OCI-LY7 (cell line): ENCODE measurements around the gene PDZD7.

Experiments used
- EZH2phosphoT487 ChIP-seq: fragments of 200-600 bp; sonication (generic); IDR thresholded peaks from 2 replicates; pipeline ENCODE4 v1.6.1; 2018; ENCODE audit warnings: low read depth, borderline replicate concordance, mild to moderate bottlenecking, mixed run types, antibody characterized with exemption, low read length, moderate library complexity, mixed read lengths
- TF ChIP-seq, protein P1 (sequence below): fragments of 200-600 bp; sonication (generic); conservative IDR thresholded peaks from 2 replicates; pipeline ENCODE4 v1.5.1; 2014; ENCODE audit warnings: mild to moderate bottlenecking, antibody characterized with exemption, low read length, moderate library complexity, mixed read lengths

DNA sequence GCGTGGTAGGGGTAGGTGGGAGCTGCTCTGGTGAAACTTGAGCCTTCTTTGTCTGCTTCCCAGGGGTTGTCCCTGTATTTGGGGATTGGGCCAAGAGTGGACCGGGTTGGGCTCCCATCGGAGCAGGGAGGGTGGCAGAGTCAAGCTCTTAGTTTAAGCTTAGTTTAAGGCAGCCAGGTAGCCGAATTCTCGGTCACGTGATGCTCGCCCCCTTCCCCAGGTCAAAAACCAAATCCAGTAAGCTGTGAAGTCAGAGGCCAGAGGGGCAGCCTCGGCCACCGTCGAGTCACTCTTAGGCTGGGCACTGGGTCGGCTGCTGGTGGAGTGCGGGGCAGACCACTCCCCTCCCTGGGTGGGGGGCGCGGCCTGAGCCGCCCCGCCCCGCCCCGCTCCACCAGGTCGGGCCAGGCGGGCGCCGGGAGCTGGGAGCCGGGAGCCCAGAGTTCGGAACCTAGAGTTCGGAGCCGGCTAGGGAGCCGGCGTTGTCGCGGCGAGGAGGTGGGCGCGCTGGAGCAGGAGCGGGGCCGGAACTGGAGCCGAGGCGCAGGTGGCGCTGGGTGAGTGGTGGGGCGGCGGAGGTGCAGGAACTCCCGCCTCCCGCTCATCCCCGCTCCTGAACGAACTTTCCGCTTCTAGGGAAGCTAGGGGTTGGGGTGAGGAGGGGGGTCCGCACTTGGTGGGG is 34.1 kb downstream of the PDZD7 start:
- TF ChIP-seq, protein P1, sequence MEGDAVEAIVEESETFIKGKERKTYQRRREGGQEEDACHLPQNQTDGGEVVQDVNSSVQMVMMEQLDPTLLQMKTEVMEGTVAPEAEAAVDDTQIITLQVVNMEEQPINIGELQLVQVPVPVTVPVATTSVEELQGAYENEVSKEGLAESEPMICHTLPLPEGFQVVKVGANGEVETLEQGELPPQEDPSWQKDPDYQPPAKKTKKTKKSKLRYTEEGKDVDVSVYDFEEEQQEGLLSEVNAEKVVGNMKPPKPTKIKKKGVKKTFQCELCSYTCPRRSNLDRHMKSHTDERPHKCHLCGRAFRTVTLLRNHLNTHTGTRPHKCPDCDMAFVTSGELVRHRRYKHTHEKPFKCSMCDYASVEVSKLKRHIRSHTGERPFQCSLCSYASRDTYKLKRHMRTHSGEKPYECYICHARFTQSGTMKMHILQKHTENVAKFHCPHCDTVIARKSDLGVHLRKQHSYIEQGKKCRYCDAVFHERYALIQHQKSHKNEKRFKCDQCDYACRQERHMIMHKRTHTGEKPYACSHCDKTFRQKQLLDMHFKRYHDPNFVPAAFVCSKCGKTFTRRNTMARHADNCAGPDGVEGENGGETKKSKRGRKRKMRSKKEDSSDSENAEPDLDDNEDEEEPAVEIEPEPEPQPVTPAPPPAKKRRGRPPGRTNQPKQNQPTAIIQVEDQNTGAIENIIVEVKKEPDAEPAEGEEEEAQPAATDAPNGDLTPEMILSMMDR: no peak
- TF ChIP-seq EZH2phosphoT487: no peak
